Activated naive CD4-positive, alpha-beta T cell treated with anti-CD3 and anti-CD28 coated beads, Interleukin-2, amount 50 U/mL, for 16 hours (primary cell): ENCODE data around the gene SPINK8.
"Not testable (repeated sequence)": the region's sequence is repeated elsewhere in the genome, so short reads cannot be mapped to it uniquely, and the experiment has no call there.

ENCODE experiments used
- DNase-seq: peaks from one replicate; pipeline ENCODE4 v3.0.0-alpha.2; 2020

The SPINK8 gene

DNA sequence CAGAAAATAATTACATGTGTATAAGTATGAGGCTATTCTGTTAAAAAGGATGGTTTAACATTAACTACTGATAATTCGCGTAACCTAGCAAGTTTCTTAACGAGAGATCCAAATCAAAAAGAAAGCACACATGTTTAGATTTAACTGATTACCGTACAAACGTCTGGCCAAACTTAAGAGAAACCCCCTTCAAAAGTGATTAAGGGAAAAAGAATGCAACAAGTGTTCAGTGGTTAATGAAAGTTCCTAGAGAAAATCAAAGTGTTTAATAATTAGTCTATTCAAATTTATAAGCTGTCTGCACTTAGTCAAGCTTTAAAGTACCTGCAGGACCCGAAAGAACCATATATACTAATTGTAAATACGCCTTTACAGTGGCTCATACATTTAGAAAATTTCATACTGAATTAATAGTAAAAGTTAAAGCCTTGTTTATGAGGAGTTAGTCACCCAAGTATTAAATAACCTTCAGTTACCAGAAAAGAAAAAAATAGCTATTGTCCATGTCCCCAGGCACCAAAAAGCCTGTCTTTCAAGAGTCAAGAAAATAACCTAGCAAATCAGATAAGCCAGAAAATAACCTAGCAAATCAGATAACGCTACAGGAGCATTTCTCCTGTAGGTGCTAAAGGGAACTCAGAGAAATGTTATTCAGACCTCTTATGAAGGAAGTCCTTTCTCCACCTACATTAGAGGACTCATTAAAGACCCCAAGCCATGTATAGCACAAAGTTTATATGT lies 58.0 kb downstream of the SPINK8 start:
- DNase-seq, result no peak

GRCh38 chr3:48274452-48274851 lies 59.0 kb downstream of the SPINK8 start:
- DNase-seq, result no peak

GRCh38 chr3:48273594-48274211 lies 59.8 kb downstream of the SPINK8 start:
- DNase-seq, result peak; percentile 48

- DNase-seq, result no peak
Observed at GRCh38 chr3:48271763-48272498, 61.5 kb downstream of the SPINK8 start.

- DNase-seq, result not testable (repeated sequence)
Observed at GRCh38 chr3:48271223-48271622, 62.2 kb downstream of the SPINK8 start.

DNA sequence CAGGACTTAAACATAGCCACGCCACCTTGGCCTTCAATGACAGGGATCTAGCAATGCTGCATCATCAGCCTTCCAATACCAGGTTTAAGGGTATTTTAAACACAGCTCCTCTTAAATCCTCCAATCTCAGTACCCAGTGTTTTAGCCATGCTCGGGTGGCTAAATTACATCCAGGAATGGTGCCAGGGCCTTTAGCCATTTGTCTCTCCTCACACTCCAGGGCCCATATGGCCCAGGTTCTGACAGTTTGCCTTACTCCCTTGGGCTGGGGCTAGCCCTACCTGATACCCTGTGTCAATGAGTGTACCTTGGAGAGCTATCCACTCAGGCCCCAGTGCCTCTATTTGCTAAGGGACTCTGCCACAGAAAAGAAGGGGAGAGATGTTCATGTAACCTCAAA lies 63.2 kb downstream of the SPINK8 start:
- DNase-seq, result no peak

GRCh38 chr3:48269592-48269991 lies 63.9 kb downstream of the SPINK8 start:
- no peak for DNase-seq

DNA sequence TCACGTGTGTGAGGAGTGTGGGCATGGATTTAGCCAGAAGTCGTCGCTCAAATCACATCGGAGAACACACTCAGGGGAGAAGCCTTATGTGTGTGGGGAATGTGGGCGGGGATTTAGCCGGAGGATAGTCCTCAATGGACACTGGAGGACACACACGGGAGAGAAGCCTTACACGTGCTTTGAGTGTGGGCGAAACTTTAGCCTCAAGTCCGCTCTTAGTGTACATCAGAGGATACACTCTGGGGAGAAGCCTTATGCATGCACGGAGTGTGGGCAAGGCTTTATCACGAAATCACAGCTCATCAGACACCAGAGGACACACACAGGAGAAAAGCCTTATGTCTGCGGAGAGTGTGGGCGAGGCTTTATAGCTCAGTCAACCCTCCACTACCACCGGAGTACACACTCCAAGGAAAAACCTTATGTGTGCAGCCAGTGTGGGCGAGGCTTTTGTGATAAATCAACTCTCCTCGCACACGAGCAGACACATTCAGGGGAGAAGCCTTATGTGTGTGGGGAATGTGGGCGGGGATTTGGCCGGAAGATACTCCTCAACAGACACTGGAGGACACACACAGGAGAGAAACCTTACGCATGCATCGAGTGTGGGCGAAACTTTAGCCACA lies 64.4 kb downstream of the SPINK8 start:
- peak; percentile 57 for DNase-seq

GRCh38 chr3:48268381-48268935 lies 65.0 kb downstream of the SPINK8 start:
- DNase-seq, result peak; percentile 90

GRCh38 chr3:48267782-48268181 lies 65.7 kb downstream of the SPINK8 start:
- no peak for DNase-seq

DNA sequence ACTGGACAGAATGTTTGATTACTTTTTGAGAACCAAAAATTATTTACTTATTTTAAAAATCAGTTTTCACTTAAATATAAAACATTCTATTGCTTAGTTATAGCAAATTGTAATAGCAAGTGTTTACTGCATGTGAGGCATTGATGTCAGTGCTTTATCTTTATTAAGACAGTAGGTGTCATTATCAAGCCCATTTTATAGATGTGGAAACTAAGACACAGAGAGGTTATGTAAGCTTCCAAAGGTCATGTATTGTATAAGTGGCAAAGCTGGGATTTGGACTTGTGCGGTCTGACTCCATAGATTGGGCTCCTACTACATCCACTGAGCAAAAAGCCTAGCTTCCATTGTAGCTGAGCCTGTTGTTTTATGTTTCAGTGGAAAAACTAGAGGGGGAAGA lies 74.9 kb downstream of the SPINK8 start:
- DNase-seq, result no peak
